ENCODE data around the gene JDP2.

The JDP2 gene

DNA sequence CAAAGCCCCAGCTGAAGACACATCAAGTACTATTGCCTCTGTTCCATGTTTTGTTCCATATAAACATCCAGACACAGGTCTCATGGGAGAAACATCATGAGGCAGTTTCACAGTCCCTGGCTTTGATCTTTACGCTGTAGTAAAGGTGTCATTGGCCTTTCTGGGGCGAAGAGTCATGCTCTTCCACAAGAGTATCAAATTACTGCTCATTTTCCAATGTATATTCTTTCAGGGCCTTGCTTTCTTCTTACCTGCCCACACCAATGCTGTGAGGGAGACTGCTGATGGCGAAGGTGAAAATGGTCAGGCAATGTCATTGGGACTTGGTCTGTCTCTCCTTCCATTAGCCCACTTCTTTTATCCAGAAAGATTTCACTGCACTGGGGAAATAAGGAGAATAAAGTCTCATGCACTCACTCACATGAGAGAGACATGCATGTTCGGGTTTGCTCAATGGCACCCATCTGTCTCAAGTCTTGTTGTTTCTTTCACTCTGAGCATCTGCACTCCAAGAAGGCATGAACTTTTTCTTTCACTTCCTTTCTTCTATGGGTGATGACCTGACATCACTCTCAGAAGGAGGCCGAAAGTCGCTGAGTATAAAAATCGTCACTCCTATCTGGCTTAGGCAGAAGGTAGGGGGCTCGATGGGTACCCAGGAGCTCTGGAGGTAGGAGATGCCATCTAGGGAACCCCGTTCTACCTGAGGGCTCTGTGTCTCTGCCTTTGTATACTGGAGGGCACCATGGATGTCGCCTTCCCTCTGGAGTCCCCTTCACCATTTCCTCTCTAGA is 1.3 kb upstream of the JDP2 start:
- peak overlapping the region; percentile 68; the same call in 1 of the 2 replicates for H3K4me3 ChIP-seq (ENCODE audit: low read length)
- no peak for TF ChIP-seq ZNF274 (IDR thresholded peaks at IDR 0.05; ENCODE audit: low read depth, low read length)

DNA sequence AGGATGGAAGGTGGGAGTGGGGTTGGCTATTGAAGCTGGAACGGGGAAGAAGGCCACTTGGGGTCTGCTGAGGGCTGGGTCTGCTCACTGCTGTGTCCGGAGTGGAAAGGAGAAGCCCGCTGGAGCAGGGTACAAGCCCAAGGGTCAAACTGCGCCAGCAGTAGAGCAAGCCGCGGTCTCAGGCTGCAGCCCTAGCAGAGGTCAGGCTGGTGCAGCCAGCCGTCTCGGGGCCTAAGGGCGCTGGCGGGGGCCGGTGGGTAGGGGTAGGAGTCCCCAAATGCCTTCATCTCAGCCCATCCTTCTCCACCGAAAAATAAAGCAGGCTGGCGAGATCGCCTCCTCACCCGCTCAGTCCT is 718 bp upstream of the JDP2 start:
- peak overlapping the region; percentile 68; the same call in 1 of the 2 replicates for H3K4me3 ChIP-seq (ENCODE audit: low read length)
- no peak for TF ChIP-seq ZNF274 (IDR thresholded peaks at IDR 0.05; ENCODE audit: low read depth, low read length)

DNA sequence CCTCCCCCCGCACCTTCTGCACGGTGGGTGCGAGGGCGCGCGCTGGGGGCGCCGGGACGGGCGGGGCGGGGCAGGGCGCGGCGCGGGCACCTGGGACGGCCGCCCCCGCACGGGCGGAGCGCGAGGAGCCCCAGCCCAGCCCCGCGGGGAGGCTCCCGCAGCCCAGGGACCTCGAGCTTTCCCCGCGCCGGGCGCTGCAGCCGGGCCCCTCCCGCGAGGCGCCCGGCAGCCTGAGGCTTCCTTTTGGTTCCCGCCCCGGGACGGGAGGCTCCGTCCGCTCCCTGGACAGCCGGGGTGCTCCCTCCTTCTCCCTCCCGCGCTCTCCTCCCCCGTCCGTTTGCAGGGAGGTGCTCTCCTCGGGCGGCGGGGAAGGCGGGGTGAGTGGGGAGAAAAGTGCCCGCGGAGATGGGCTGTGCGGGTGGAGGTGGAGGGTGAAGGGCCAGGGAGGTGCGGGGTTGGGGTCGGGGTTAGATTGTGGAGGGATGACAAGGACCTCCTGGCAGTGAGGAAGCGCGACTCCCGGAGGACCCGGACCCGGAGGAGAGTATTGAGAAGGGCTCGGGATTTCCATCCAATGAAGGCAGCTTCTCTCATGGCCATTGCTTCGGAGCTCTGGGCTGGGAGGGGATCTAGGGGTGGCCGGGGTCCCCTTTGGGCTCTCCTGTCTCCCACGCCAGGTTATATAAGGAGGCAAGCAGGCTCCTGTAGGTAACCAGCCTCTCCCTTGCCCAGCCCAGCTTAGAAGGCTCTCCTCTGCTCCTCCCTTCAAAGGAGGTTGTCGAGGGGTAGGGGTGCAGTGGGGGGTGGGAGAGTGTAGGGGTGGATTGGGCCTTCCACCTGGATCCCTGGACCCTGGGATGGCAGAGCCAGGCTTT is 645 bp downstream of the JDP2 start:
- H3K4me3 ChIP-seq (ENCODE audit: low read length): peak overlapping the region; percentile 64
- TF ChIP-seq ZNF274 (IDR thresholded peaks at IDR 0.05; ENCODE audit: low read depth, low read length): no peak

DNA sequence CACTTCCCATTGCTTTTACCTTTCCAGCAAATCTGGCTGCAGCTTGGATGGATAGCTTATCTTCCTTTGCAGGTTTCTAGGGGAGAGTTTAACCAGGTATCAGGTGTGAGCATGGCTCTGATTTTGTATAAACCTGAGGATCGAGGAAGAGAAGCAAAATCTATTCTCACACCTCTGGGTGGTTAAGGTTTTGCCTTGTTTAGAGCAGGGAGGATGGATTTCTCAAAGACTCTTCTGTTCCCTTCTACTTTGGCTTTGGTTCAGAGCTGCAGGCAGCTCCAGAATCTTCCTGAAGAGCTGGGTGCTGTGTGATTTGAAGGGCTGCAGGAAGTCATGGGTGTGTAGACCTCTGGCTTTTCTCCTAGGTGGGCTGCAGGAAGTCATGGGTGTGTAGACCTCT is 1.7 kb downstream of the JDP2 start:
- no peak for TF ChIP-seq ZNF274 (IDR thresholded peaks at IDR 0.05; ENCODE audit: low read depth, low read length)
- no peak overlapping the region for H3K4me3 ChIP-seq (ENCODE audit: low read length)

DNA sequence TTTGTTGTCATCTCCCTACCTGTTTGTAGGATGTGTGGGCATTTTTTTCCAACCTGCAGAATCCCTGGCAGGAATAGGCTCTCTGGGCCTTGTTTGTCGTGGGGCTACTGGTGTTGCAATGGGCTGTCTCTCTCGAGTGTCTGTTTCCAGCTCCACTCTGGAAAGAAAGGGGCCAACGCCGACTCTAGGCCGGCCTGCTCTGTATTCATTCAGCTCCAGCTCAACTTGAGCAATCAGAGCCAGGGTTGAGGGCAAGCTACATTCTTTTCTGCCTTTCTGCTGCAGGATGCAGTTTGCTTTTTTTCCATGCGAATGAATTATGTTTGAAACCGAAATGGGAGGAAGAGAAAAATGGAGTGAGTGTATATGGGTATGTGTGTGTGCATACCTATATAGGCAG is 2.3 kb downstream of the JDP2 start:
- TF ChIP-seq ZNF274 (IDR thresholded peaks at IDR 0.05; ENCODE audit: low read depth, low read length): no peak
- H3K4me3 ChIP-seq (ENCODE audit: low read length): no peak overlapping the region

DNA sequence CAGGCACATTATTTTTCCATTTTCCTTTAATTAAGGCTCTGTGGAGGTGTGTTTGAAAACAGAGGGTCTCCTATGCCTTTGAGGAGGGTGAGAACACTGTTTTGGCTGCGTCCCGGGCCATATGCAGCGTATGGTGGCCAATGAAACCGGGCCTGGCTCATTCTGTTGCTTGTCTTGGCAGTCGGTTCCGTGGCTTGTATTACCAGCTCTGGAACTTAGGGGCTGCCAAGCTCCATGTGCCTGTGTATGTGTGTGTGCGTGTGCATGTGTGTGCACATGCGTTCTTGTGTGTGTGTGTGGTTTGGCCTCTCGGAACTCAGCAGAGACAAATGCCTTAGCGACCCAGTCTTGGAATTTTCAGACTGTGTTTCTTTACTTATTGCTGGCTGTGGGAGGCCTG is 2.7 kb downstream of the JDP2 start:
- H3K4me3 ChIP-seq (ENCODE audit: low read length): no peak overlapping the region
- TF ChIP-seq ZNF274 (IDR thresholded peaks at IDR 0.05; ENCODE audit: low read depth, low read length): no peak

DNA sequence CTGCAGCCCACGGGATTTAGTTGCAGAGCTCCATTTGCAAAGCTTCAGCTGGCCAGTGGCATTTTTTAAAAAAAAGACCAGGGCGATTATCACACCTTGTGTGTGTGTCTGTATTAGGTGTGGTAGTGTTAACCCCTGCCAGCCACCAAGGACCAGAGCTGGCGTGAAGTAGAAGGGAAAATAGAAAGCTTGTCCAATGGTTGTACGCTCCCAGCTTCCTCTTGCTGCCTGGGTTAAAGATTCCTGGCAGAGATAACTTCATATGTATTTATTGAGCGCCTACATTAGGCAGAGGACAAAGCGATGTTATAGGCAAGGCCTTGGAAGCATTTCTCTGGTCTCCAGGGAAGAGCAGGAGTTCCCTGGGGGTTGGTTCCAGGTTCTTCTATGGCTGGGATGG is 3.2 kb downstream of the JDP2 start:
- no peak for TF ChIP-seq ZNF274 (IDR thresholded peaks at IDR 0.05; ENCODE audit: low read depth, low read length)

DNA sequence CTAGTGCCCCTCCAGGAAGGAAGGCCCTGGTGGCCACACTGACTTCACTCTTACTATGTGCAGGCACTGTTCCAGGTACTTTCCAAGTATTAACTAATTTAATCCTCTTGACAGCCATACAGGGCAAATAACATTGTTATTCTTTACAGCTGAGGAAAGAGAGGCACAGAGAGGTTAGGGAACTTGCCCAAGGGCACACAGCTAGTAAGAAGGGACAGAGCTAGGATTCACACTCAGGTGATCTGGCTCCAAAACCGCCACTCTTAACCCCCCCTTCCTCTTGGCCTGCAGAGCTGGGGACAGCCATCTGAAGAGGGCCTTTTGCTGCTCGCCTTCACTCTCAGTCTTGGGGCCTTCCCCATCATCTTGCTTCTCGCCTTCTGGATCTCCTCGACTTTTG is 4.0 kb downstream of the JDP2 start:
- TF ChIP-seq ZNF274 (IDR thresholded peaks at IDR 0.05; ENCODE audit: low read depth, low read length): no peak
- no peak overlapping the region for H3K4me3 ChIP-seq (ENCODE audit: low read length)

More for the DNA sequence above, 3.2 kb downstream of the JDP2 start:
- no peak overlapping the region for H3K4me3 ChIP-seq (ENCODE audit: low read length)

DNA sequence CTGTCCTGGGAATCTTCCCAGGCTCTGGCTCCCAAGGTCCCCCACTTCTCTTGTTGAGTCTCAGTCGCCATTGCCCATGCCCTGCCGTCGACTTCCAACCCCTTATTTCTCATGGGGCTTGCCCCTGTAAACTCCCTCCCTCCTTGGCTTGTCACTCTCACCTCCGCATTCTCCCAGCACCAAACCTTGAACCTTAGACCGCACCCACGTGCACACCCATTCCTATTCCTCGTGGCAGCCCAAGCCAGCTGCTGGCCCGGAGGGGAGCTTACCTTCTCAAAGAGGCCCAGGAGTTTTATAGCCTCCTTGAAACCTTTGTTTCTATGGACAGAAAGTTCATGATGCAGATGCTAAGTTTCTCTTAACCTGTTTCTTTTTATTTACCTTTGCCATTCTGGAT is 4.6 kb downstream of the JDP2 start:
- H3K4me3 ChIP-seq (ENCODE audit: low read length): no peak overlapping the region
- TF ChIP-seq ZNF274 (IDR thresholded peaks at IDR 0.05; ENCODE audit: low read depth, low read length): no peak

DNA sequence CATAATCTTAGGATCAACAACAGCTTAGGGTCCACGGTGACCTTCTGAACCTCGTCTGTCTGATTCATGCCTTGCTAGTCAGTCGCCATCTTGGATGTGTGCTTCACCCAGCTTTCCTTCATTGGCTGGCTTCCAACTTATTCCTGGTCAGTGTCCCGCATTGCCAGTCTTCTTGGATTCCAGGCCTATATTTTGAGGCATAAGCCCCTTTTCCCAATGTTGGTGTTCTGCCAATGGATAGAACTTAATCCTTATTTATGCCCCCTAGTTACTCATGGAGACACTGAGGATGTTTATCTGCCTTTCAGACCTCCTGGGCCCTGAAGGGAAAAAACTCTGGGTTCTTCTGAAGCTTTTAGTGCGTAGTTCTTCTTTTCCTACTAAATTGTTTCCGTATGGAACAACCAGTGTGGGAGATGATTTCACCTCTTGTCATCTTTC is 5.8 kb downstream of the JDP2 start:
- H3K4me3 ChIP-seq (ENCODE audit: low read length): no peak overlapping the region
- no peak for TF ChIP-seq ZNF274 (IDR thresholded peaks at IDR 0.05; ENCODE audit: low read depth, low read length)

DNA sequence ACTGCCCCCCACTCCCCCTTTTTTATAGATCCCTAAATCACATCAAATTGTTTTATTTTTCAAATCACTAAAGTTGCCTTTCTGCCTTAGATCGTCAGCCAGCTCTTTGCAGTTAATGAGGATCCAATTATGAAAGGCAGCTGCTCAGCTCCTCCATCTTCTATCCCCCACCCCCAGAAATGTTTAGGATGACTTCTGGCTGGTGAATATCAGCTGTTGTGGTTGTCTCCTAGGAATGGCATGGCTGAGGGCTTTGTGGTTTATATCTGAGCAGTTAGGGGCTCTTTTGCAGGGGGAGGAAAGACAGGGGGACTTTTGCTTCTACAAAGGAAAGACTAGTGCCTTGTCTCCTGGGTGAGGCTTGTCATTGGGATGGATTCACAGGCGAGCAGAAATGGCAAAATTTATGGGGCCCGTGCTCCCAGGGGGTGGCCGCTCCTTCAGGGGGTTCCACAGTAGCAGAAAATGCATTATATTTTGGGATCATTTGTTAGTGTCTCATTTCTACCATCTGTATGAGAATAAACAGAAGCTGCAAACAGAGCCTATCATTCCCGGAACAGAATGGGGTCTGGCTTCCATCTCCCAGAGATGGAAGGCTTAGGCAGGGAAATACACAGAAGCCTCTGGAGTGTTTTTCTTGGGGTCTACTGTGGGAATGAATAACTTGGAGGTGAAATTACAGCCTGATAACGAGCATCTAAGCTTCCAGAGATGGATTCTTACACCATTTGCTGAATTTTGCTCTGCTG is 6.5 kb downstream of the JDP2 start:
- no peak for TF ChIP-seq ZNF274 (IDR thresholded peaks at IDR 0.05; ENCODE audit: low read depth, low read length)
- H3K4me3 ChIP-seq (ENCODE audit: low read length): no peak overlapping the region

DNA sequence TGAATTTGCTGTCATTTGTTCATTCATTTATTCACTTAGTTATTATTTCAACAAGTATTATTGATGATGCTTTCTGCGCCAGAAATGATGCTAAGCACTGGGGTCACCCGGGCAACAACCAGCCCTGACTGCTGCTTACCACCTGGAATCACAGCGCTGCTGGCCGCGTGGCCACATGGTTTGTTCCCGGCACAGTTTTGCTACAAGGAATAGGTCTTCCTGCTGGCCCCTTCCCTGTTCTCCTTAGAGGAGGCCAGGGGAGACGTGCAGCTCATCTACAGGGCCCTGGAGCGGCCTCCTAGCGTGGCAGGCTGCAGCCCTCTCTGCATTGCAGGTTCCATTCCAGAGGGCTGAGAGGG is 7.0 kb downstream of the JDP2 start:
- H3K4me3 ChIP-seq (ENCODE audit: low read length): no peak overlapping the region
- TF ChIP-seq ZNF274 (IDR thresholded peaks at IDR 0.05; ENCODE audit: low read depth, low read length): no peak

DNA sequence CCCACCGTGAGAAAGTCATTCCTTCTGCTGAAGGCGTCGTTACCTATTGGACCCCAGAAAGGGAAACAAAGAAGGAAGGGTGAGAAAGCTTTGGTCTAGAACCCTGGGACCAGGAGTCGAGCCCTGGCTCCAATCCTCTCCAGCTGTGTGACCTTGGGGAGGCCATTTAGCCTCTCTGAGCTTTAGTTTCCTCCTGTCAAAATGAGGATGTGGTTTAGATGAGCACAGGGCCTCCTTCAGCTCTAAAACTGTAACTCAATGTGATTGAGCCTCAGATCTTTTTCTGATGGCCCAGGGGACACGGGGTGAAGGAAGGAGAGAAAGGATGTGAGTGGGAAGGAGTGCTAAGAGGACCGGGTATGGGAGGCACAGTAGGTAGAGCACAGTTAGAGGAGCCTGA is 7.7 kb downstream of the JDP2 start:
- no peak overlapping the region for H3K4me3 ChIP-seq (ENCODE audit: low read length)
- TF ChIP-seq ZNF274 (IDR thresholded peaks at IDR 0.05; ENCODE audit: low read depth, low read length): no peak
